Activated CD4-positive, alpha-beta T cell treated with anti-CD3 and anti-CD28 coated beads for 36 hours (primary cell): ENCODE data around the gene DNAJC24. TPM values are rescaled to one million over a fixed set of nuclear protein-coding genes. Genes with fewer than 3 reads are reported as not detected.
"Not testable (repeated sequence)": the region's sequence is repeated elsewhere in the genome, so short reads cannot be mapped to it uniquely, and the experiment has no call there.

ENCODE experiments used
- ATAC-seq: fragments of 200-7000 bp; cut with Tn5 transposase; one replicate; pipeline ENCODE4 v1.10.0; 2021; ENCODE audit warnings: mild to moderate bottlenecking, moderate library complexity
- CTCF ChIA-PET: fragments of 350-600 bp; sonication (Branson Sonifier 250); formaldehyde crosslinking; loops from one replicate; lab custom pipeline; 2021; ENCODE audit warnings: antibody characterized with exemption; lab: Charles Lee
- POLR2A ChIA-PET: fragments of 350-600 bp; sonication (Branson Sonifier 250); formaldehyde crosslinking; loops from one replicate; lab custom pipeline; 2021; ENCODE audit warnings: antibody characterized with exemption, inconsistent platforms; lab: Charles Lee
- DNase-seq: peaks from one replicate; pipeline ENCODE4 v3.0.0-alpha.2; 2020
- H3K27ac Mint-ChIP-seq: one replicate; pipeline ENCODE4 v1.8.0; 2021; ENCODE audit warnings: mixed read lengths
- H3K27me3 Mint-ChIP-seq: one replicate; pipeline ENCODE4 v1.8.0; 2021; ENCODE audit warnings: mixed read lengths
- H3K36me3 Mint-ChIP-seq: one replicate; pipeline ENCODE4 v1.8.0; 2021; ENCODE audit warnings: low read depth, mixed read lengths
- H3K4me1 Mint-ChIP-seq: one replicate; pipeline ENCODE4 v1.8.0; 2021; ENCODE audit warnings: mixed read lengths
- H3K4me3 Mint-ChIP-seq: one replicate; pipeline ENCODE4 v1.8.0; 2021; ENCODE audit warnings: mild to moderate bottlenecking, moderate library complexity, mixed read lengths
- H3K9me3 Mint-ChIP-seq: one replicate; pipeline ENCODE4 v1.8.0; 2021; ENCODE audit warnings: low read depth, mixed read lengths
- intact Hi-C, 2 experiments: fragments of 100-400 bp; cut with DNase I in 1 of 2; cut with micrococcal nuclease in 1 of 2; formaldehyde crosslinking; loops; one replicate each; pipeline versions ENCODE4 v1.14.2 to v1.15.1; 2022 to 2024; cut with DNase I, micrococcal nuclease
- total RNA-seq, 2 experiments: library from RNA; stranded (reverse); gene quantifications; one replicate each; pipeline ENCODE4 v1.2.3, GENCODE V29; 2021

Gene DNAJC24
- total RNA-seq, result 10 to 100 TPM; 15.3 to 26.3 TPM

- Mint-ChIP-seq H3K9me3 (no peaks in the 10 kb centered on the region), H3K27me3 (no peaks in the 10 kb centered on the region), H3K27ac (peak within 1 kb of the TSS; percentile 80), H3K36me3 (peaks cover 13% of the 10 kb centered on the region), H3K4me1 (peaks cover 44% of the 10 kb centered on the region), H3K4me3 (peak within 1 kb of the TSS; percentile 82)
- DNase-seq, result peak; percentile 96
- ATAC-seq, result peak; percentile 98
- intact Hi-C loops, result loop anchor here (1.0 to 10.0 kb wide), 5 partner anchors 139 to 1047 kb away; partner anchors contain the start of genes ARL14EP (in 2 of the 2), ELP4 (in 2 of the 2), IMMP1L (in 2 of the 2) and RCN1 (in 1 of the 2)
- CTCF ChIA-PET, result no interaction called here
- POLR2A ChIA-PET, result no interaction called here
These were observed at the start of gene DNAJC24, which contains the start of gene DCDC1 for GRCh38 chr11:31369348-31370329. TSS of gene DNAJC24 (plus strand) at chr11:31369860. CDS start at chr11:31370749, 889 bp downstream. TSS of gene DCDC1 (minus strand) at chr11:31369739. CDS start at chr11:31328280, 41,459 bp downstream.

- H3K27ac Mint-ChIP-seq, intact Hi-C loops, CTCF ChIA-PET, DNase-seq, H3K36me3 Mint-ChIP-seq, POLR2A ChIA-PET, H3K4me3 Mint-ChIP-seq, H3K27me3 Mint-ChIP-seq, H3K4me1 Mint-ChIP-seq, ATAC-seq, H3K9me3 Mint-ChIP-seq: not testable (repeated sequence)
These were observed 48.2 kb upstream of the DNAJC24 start for GRCh38 chr11:31321494-31321893.

- ChIA-PET CTCF (no interaction called here), POLR2A (no interaction called here)
- no peak for ATAC-seq
- intact Hi-C loops, result no loop called here
- Mint-ChIP-seq H3K4me1 (peaks cover 2% of the 10 kb centered on the region), H3K27me3 (no peaks in the 10 kb centered on the region), H3K36me3 (no peaks in the 10 kb centered on the region), H3K9me3 (no peaks in the 10 kb centered on the region), H3K4me3 (no peak overlapping the region), H3K27ac (no peak overlapping the region)
- DNase-seq, result no peak
These were observed 46.5 kb upstream of the DNAJC24 start for GRCh38 chr11:31323145-31323544.

- Mint-ChIP-seq H3K36me3 (no peaks in the 10 kb centered on the region), H3K4me1 (peaks cover 2% of the 10 kb centered on the region), H3K27ac (no peak overlapping the region), H3K9me3 (no peaks in the 10 kb centered on the region), H3K27me3 (peaks cover 3% of the 10 kb centered on the region), H3K4me3 (no peak overlapping the region)
- ChIA-PET CTCF (interaction anchor here (0.8 kb wide), 1 partner anchor 739 kb away, joined by 3 read pairs; the partner anchor contains the start of gene MPPED2), POLR2A (no interaction called here)
- intact Hi-C loops, result no loop called here
- no peak for DNase-seq
- ATAC-seq, result no peak
These were observed 44.5 kb upstream of the DNAJC24 start for GRCh38 chr11:31325160-31325559.

- CTCF ChIA-PET, result no interaction called here
- ATAC-seq (no peak), DNase-seq (no peak)
- Mint-ChIP-seq H3K9me3 (no peaks in the 10 kb centered on the region), H3K36me3 (no peaks in the 10 kb centered on the region), H3K4me1 (peaks cover 2% of the 10 kb centered on the region), H3K27me3 (peaks cover 3% of the 10 kb centered on the region), H3K27ac (no peak overlapping the region), H3K4me3 (no peak overlapping the region)
- POLR2A ChIA-PET, result no interaction called here
- intact Hi-C loops, result no loop called here
These were observed 43.1 kb upstream of the DNAJC24 start for GRCh38 chr11:31326470-31327148.

- intact Hi-C loops, result no loop called here
- H3K4me3 Mint-ChIP-seq, result no peak overlapping the region
- ChIA-PET POLR2A (no interaction called here), CTCF (interaction anchor here (1.4 kb wide), 1 partner anchor 13 kb away, joined by 3 read pairs; no protein-coding TSS in a partner anchor)
- no peaks in the 10 kb centered on the region for H3K9me3 Mint-ChIP-seq
- H3K36me3 Mint-ChIP-seq, result no peaks in the 10 kb centered on the region
- peaks cover 3% of the 10 kb centered on the region for H3K27me3 Mint-ChIP-seq
- no peak overlapping the region for H3K27ac Mint-ChIP-seq
- no peak for DNase-seq
- H3K4me1 Mint-ChIP-seq, result peaks cover 2% of the 10 kb centered on the region
- no peak for ATAC-seq
These were observed 42.2 kb upstream of the DNAJC24 start for GRCh38 chr11:31327417-31327816.

GRCh38 chr11:31328697-31329096 is 41.0 kb upstream of the DNAJC24 start:
- ChIA-PET CTCF (interaction anchor here (1.4 kb wide), 1 partner anchor 12 kb away, joined by 3 read pairs; no protein-coding TSS in a partner anchor), POLR2A (no interaction called here)
- no peaks in the 10 kb centered on the region for H3K9me3 Mint-ChIP-seq
- no peak for ATAC-seq
- no peak overlapping the region for H3K4me3 Mint-ChIP-seq
- no peak overlapping the region for H3K27ac Mint-ChIP-seq
- intact Hi-C loops, result no loop called here
- DNase-seq, result no peak
- H3K36me3 Mint-ChIP-seq, result no peaks in the 10 kb centered on the region
- peaks cover 2% of the 10 kb centered on the region for H3K4me1 Mint-ChIP-seq
- peaks cover 5% of the 10 kb centered on the region for H3K27me3 Mint-ChIP-seq

GRCh38 chr11:31337806-31338205 is 31.9 kb upstream of the DNAJC24 start:
- ATAC-seq (no peak), DNase-seq (no peak)
- Mint-ChIP-seq H3K4me1 (no peaks in the 10 kb centered on the region), H3K4me3 (no peak overlapping the region), H3K27ac (no peak overlapping the region), H3K36me3 (no peaks in the 10 kb centered on the region), H3K27me3 (peaks cover 10% of the 10 kb centered on the region), H3K9me3 (no peaks in the 10 kb centered on the region)
- CTCF ChIA-PET, result no interaction called here
- POLR2A ChIA-PET, result no interaction called here
- intact Hi-C loops, result no loop called here

GRCh38 chr11:31340903-31341572 is 28.6 kb upstream of the DNAJC24 start:
- DNase-seq (peak; percentile 17), ATAC-seq (no peak)
- H3K27ac Mint-ChIP-seq, result no peak overlapping the region
- no peaks in the 10 kb centered on the region for H3K36me3 Mint-ChIP-seq
- POLR2A ChIA-PET, result interaction anchor here (0.6 kb wide), 1 partner anchor 288 kb away, joined by 3 read pairs; no protein-coding TSS in a partner anchor
- intact Hi-C loops, result no loop called here
- no peaks in the 10 kb centered on the region for H3K9me3 Mint-ChIP-seq
- no peaks in the 10 kb centered on the region for H3K4me1 Mint-ChIP-seq
- peaks cover 13% of the 10 kb centered on the region for H3K27me3 Mint-ChIP-seq
- H3K4me3 Mint-ChIP-seq, result no peak overlapping the region
- CTCF ChIA-PET, result interaction anchor here (0.7 to 1.0 kb wide), 3 partner anchors 13 to 26 kb away, joined by 3 read pairs; no protein-coding TSS in a partner anchor

- intact Hi-C loops, result no loop called here
- CTCF ChIA-PET, result no interaction called here
- POLR2A ChIA-PET, result no interaction called here
These were observed 18.5 kb upstream of the DNAJC24 start for GRCh38 chr11:31351168-31351567.

GRCh38 chr11:31355131-31355530 is 14.5 kb upstream of the DNAJC24 start:
- no peak overlapping the region for H3K27ac Mint-ChIP-seq
- no peaks in the 10 kb centered on the region for H3K4me1 Mint-ChIP-seq
- intact Hi-C loops, result no loop called here
- H3K4me3 Mint-ChIP-seq, result no peak overlapping the region
- ATAC-seq (no peak), DNase-seq (no peak)
- ChIA-PET CTCF (interaction anchor here (0.6 kb wide), 1 partner anchor 12 kb away, joined by 3 read pairs; no protein-coding TSS in a partner anchor), POLR2A (no interaction called here)
- H3K27me3 Mint-ChIP-seq, result peaks cover 5% of the 10 kb centered on the region
- H3K9me3 Mint-ChIP-seq, result no peaks in the 10 kb centered on the region
- H3K36me3 Mint-ChIP-seq, result no peaks in the 10 kb centered on the region

More at GRCh38 chr11:31351168-31351567, 18.5 kb upstream of the DNAJC24 start:
- no peak for ATAC-seq
- Mint-ChIP-seq H3K4me1 (no peaks in the 10 kb centered on the region), H3K4me3 (no peak overlapping the region), H3K27me3 (peaks cover 7% of the 10 kb centered on the region), H3K27ac (no peak overlapping the region), H3K36me3 (no peaks in the 10 kb centered on the region), H3K9me3 (no peaks in the 10 kb centered on the region)
- DNase-seq, result no peak
